HG02642 (cell line): ENCODE results near the gene ACTL8.

Experiments
- ATAC-seq: cut with Tn5 transposase; IDR thresholded peaks from one replicate; pipeline ENCODE4 v1.9.1; 2021; ENCODE audit warnings: mild to moderate bottlenecking; ENCODE audit not compliant: unreplicated experiment, poor library complexity

Gene ACTL8

DNA sequence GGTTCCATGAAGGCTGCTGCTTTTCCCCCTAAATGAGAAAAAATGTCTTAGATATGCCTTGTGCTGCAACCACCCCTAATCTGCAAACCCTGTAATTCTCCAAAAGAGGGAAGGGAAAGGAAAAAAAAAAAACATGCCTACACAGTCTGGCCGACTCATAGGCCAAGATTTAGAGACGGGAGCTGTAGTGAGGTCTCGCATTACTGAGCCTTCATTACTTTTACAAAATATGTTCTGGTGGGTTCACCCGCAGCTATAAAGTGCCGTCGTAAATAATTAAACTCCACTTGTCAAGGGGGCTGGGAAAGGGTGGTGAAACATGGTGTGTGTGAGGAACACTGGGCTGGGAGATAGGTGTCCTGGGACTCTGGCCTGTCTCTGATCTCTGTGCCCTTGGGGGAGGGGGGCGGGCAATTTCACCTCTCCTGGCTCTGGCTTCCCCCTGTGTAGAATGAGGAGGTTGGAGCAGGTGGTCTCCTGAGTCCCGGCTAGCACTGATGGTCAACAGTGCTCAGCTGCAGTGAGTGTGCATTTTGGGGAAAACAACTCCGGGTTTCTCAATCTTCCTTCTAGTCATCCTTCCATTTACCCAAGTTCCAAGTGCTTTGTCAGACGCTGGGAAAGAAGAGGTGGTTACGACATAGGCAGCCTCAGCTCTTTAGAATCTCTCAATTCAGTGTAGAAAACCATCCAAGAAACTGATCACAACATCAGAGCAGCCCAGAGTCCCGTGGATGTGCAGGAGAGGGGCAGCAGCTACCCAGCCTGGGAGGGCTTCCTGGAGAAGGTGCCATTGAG is 82.3 kb downstream of the ACTL8 start:
- no peak for ATAC-seq

DNA sequence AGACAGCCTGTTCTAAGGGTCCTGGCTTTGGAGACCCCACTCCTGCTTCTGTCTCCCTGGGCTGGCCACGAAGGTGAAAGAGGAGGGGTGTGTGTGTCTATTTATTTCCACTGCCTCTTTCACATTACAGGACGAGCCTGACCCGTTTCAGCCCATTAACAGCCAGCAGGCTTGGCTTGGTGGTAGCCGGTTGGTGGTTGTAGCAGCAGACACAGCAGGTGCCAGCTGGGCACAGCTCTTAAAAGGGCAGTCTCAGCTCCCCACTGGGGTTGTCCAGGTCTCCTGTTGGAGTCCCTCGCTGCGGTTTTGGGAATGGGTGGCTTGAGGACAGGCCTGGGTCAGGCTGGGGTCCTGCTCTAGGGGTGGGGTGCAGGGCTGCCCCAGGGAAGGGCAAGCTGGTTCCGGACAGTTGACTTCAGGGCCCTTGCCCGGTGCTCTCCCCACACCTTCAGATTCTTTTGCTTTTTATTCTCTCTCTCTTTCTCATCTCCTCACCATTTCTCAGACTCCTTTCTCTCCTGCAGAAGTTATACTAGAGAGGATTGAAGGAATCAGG is 84.6 kb downstream of the ACTL8 start:
- ATAC-seq = no peak

GRCh38 chr1:17841944-17842343 is 86.8 kb downstream of the ACTL8 start:
- ATAC-seq = no peak

DNA sequence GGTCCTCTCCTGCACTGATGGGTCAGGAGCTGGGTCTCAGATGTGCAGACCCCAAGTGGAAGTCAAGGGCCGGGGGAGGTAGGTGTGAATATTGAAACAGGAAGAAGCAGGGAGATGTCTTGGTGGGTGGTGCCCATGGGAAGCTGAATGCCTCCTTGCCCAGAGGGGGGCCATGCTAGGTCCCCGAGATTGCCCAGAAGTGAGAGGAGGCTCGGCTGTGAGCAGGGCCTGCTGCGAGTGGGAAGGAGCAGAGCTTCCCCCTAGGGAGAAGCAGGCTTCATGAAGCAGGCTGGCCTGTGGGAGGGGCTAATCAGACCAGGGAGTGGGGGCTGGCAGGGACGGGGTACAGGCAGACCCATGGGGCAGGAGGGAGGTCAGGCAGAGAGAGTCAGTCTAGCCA is 87.6 kb downstream of the ACTL8 start:
- ATAC-seq = no peak

DNA sequence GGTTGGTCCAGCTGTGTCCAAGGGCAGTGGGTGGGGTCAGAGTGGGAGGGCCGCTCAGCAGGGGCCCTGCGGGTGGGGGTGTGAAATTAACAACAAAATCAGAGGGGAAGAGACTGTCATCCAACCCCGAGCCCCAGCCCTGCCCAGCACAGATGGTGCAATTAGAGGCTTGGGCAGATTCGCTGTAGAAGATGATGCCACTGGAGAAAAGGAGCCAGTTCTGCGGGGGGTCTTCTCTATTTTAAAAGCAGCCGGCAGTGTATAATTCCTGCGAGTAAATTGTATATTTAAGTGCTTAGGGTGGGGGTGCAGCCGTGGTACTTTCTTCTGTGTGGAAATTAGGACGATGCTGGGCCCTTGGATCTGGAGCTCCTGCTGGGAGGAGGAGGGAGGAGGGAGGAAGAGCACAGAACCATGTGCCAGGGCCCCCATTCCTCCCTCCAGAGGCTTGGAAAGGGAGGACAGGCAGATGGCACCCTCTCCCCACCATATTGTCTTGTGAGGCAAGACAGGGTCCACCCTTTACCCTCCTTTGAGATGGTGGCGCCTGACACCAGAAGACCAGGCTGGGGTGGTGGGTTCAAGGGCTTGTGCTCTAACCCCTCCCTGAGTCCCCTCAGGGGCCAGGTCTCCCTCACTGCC is 89.2 kb downstream of the ACTL8 start:
- no peak for ATAC-seq

GRCh38 chr1:17845583-17845982 is 90.5 kb downstream of the ACTL8 start:
- no peak for ATAC-seq

- ATAC-seq = no peak
Measured at GRCh38 chr1:17846341-17846740, 91.2 kb downstream of the ACTL8 start.

DNA sequence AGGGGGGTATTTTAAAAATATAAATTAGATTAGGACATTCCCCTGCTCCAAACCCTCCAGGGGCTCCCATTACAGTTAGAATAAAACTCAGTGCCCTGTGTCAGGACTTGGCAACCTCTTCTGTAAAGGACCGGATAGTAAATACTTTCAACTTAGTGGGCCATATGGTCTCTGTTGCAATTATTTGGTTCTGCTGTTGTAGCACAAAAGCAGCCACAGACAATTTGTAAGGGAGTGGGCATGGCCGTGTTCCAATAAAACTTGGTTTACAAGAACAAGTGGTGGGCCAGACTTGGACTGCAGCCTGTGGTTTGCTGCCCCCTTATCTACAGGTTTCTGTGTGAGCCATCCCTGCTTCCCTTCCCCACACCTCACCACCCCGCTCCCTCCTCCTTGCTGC is 92.0 kb downstream of the ACTL8 start:
- no peak for ATAC-seq

- ATAC-seq = no peak
Measured at GRCh38 chr1:17849216-17849615, 94.1 kb downstream of the ACTL8 start.

DNA sequence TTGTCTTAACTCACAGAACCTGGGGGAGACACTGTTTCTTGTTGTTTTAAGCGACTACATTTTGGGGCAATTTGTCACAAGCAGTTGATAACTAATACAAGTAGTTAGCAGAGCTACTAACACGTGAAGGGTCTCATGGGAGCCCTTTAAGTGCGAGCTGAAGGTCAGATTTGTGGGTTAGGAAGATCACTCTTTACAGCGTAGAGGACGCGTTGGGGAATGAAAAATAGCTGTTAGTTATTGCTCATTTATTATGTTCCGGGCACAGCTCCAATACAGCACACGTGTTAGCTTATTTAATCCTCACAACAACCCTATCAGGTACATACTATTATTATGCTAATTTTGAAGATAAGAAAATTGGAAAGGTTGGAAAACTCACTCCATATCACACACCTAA is 95.9 kb downstream of the ACTL8 start:
- no peak for ATAC-seq

GRCh38 chr1:17852383-17852782 is 97.2 kb downstream of the ACTL8 start:
- no peak for ATAC-seq

GRCh38 chr1:17853241-17853935 is 98.3 kb downstream of the ACTL8 start:
- no peak for ATAC-seq

DNA sequence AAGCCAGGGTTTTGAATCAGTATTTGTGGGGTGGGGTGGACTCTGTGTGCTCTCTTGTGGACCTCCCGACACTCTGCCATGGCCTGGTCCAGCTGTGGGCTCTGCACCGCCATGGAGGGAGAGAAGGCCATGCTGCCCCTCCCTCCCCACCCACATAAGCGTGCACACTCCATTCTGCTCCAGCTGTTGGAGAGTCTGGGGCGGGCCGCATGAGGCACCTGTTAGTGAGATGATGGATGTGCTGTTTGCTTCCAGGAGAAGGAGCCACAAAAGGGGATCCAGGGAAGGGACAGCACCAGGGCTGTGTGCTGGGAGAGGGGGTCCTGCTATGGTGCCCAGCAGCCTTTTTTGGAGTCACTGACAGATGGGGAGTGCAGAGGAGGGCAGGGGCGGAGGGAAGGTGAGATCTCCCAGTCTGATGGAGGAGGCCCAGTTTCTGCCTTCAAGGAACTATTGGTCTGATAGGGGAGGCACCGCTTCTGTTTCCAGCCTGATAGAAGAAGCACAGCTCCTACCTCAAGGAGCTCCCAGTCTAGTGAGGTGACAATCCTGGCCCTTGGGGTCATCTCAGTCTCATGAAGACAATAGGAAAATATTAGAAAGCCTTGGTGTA is 101.5 kb downstream of the ACTL8 start:
- no peak for ATAC-seq

DNA sequence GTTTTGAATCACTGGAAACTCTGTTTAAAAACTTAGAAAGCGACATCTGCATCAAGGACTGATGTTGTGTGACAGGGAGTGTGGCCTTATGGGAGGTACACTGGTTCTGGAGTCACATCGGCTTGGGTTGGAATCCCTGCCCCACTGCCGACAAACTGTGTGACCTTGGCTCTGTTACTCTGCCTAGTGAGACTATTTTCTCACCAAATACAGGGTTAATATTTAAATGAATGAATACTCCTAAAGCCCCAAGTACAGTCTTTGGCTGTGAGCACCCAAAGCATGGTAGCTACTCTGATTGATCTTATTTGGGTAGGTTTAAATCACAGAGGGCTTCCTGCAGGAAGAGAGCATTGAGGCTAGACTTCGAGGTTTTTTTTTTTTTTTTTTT is 102.0 kb downstream of the ACTL8 start:
- no peak for ATAC-seq

DNA sequence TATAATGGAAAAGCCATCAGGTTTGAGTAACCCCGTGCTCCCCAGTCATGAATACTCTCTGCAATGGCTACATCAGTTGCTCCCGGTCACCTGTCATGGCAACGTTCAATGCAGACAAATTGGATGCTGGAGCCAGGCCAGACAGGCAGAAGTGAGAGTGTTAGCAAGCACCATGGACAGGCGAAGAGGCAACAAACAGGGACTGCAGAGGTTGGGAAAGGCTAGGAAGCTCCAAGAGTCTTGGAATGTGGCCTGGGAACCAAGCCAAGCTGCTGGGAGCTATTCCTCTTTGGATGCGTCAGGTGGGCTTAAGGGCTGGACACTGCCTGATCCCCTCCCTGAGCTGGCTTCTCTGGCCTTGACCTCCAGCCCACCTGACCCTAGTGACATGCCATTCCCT is 102.9 kb downstream of the ACTL8 start:
- no peak for ATAC-seq

DNA sequence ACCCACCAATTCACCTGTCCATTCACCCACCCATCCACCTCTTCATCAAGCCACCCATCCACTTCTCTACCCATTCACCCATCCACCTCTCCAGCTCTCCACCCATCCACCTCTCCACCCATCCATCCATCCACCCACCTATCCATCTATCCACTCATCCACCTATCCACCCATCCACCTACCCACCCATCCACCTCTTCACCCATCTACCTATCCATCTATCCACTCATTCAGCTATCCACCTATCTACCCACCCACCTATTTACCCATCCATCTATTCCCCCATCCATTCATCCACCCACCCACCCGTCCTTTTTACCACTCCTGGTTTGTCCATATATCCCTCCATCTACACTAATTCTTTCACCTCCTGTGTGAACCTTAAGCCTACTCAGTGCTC is 105.7 kb downstream of the ACTL8 start:
- no peak for ATAC-seq

DNA sequence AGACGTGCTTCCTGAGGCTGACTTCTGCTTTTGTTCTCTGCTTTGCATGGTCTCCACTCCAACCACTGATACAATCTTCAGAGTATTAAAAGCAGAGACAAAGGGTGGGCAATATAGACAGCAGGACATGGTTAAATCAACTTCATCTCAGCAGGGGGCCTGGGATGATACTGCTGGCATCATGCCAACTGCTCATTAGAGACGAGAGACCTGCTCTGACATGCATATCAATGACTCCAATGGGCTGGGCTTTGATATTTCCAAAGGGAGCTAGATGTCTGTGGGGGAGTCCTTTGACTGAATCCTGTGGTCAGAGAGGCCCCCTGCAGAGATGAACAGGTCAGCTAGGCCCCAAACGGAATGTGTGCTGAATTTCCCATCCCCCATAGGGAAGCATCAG is 106.6 kb downstream of the ACTL8 start:
- ATAC-seq = no peak

DNA sequence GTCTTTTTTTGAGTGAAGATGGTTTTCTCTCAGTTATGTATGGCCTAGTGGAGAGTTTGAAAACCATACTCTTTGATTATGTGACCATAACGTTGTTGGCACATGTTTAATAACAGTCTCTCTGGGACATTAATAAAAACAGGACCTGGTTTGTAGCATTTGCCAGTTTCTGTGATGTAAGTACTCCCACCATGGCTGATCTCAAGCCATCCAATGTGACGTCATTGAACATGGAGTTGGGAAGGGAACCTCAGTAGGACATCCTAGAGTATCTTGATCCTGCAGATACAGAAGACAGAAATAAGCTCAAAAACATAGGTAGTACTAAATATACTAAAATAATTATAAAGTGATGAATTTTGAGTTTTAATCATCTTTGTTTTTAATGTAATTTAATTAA is 107.0 kb downstream of the ACTL8 start:
- ATAC-seq = no peak

GRCh38 chr1:17865912-17866739 is 111.0 kb downstream of the ACTL8 start:
- no peak for ATAC-seq

DNA sequence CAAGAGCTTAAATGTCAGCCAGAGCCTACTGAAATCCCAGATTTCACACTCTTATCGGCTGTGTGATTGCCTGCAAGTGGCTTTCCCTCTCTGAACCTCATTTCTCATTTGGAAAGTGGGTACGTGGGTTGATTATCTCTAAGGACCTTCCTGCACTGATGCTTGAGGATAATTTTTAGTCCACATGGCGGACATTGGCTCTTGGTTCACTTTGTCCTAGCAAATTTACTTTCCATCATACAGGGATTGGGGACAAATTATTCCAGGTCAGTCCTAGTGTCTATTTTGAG is 111.6 kb downstream of the ACTL8 start:
- no peak for ATAC-seq
